ENCODE data around the gene ACSM6.

DNA sequence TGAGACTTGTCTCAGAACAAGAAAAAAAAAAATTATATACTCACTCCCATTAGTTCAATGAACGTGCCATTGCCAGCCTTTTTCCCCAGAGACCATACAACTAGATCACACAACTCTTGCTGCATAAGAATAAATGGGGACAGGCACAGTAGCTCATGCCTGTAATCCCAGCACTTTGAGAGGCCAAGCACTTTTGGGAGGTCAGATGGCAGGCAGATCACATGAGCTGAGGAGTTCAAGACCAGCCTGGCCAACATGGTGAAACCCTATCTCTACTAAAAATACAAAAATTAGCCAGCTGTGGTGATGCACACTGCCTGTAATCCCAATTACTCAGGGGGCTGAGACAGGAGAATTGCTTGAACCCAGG, 83.1 kb downstream of the ACSM6 start:
- no peak for TF ChIP-seq CTCF (IDR thresholded peaks at IDR 0.05)
- no peak for TF ChIP-seq POLR2AphosphoS5 (IDR thresholded peaks at IDR 0.05)
- no peak for TF ChIP-seq EP300 (IDR thresholded peaks at IDR 0.05)
- no peak for TF ChIP-seq POLR2A (IDR thresholded peaks at IDR 0.05)

Measured in upper lobe of left lung (tissue), 4 donors.